Skeletal muscle tissue (tissue), 4 donors: Measurements from ENCODE around the gene ZNF334. TPM values are rescaled to one million over a fixed set of nuclear protein-coding genes. Genes with fewer than 3 reads are reported as not detected.

ENCODE experiments used
- H3K27ac ChIP-seq: one replicate; pipeline ENCODE4 v1.7.0; 2013; ENCODE audit warnings: mild to moderate bottlenecking, low read depth, low read length, inconsistent platforms
- H3K27me3 ChIP-seq, 3 donors: one replicate each; pipeline ENCODE4 v1.7.0; 2013; ENCODE audit warnings: low read length in 3 of 3; ENCODE audit not compliant: control insufficient read depth in 3 of 3, insufficient read depth in 3 of 3
- H3K36me3 ChIP-seq, 3 donors: one replicate each; pipeline ENCODE4 v1.7.0; 2013; ENCODE audit warnings: low read length in 3 of 3; ENCODE audit not compliant: control insufficient read depth in 3 of 3, insufficient read depth in 3 of 3
- H3K4me1 ChIP-seq, 3 donors: one replicate each; pipeline ENCODE4 v1.7.0; 2013; ENCODE audit warnings: low read length in 3 of 3, mild to moderate bottlenecking in 3 of 3; ENCODE audit not compliant: control insufficient read depth in 3 of 3, insufficient read depth in 3 of 3
- H3K4me3 ChIP-seq, 3 donors: one replicate each; pipeline ENCODE4 v1.7.0; 2013; ENCODE audit warnings: low read length in 3 of 3
- H3K9ac ChIP-seq, 3 donors: one replicate each; pipeline ENCODE4 v1.7.0; 2013; ENCODE audit warnings: low read length in 3 of 3, mild to moderate bottlenecking in 3 of 3, moderate library complexity in 2 of 3, low read depth in 1 of 3
- H3K9me3 ChIP-seq, 3 donors: one replicate each; pipeline ENCODE4 v1.7.0; 2013; ENCODE audit warnings: low read length in 3 of 3; ENCODE audit not compliant: control insufficient read depth in 3 of 3
- total RNA-seq: library from RNA; depleted of rRNA; stranded (reverse); fragments of >200 nt; gene quantifications from one replicate; pipeline ENCODE4 v1.2.3, GENCODE V29; 2014
- donor health status: Osteomylitis.

The ZNF334 gene
- total RNA-seq, 1 donor from 2014 or later, result 3.7 TPM

- Histone ChIP-seq H3K4me3 (no peak overlapping the region), H3K9me3 (no peaks in the 10 kb centered on the region), H3K27ac (no peak overlapping the region), H3K27me3 (no peaks in the 10 kb centered on the region), H3K9ac (no peak overlapping the region), H3K4me1 (no peaks in the 10 kb centered on the region), H3K36me3 (no peaks in the 10 kb centered on the region)
These were observed 40.6 kb upstream of the ZNF334 start for GRCh38 chr20:46553926-46554325.

GRCh38 chr20:46552460-46553420 is 39.4 kb upstream of the ZNF334 start:
- no peak overlapping the region for H3K4me3 ChIP-seq
- no peak overlapping the region for H3K27ac ChIP-seq
- H3K9ac ChIP-seq, result no peak overlapping the region
- no peaks in the 10 kb centered on the region for H3K4me1 ChIP-seq
- peaks cover 4 to 7% (median 7%) of the 10 kb centered on the region in 3 donors for H3K27me3 ChIP-seq
- no peaks in the 10 kb centered on the region for H3K36me3 ChIP-seq
- H3K9me3 ChIP-seq, result no peaks in the 10 kb centered on the region

- no peaks in the 10 kb centered on the region for H3K36me3 ChIP-seq
- H3K9ac ChIP-seq, result no peak overlapping the region
- H3K4me1 ChIP-seq, result no peaks in the 10 kb centered on the region
- H3K27me3 ChIP-seq, result peaks cover 7 to 13% (median 12%) of the 10 kb centered on the region in 3 donors
- no peaks in the 10 kb centered on the region for H3K9me3 ChIP-seq
- no peak overlapping the region for H3K27ac ChIP-seq
- no peak overlapping the region for H3K4me3 ChIP-seq
These were observed 38.4 kb upstream of the ZNF334 start for GRCh38 chr20:46551522-46552381.

GRCh38 chr20:46550461-46550860 is 37.1 kb upstream of the ZNF334 start, which contains the start of gene OCSTAMP:
Gene OCSTAMP, minus strand, starts transcription at chr20:46550654. Its CDS starts 94 bp downstream, at chr20:46550560.
- peaks cover 12 to 20% (median 16%) of the 10 kb centered on the region in 3 donors for H3K27me3 ChIP-seq
- no peaks in the 10 kb centered on the region for H3K4me1 ChIP-seq
- no peaks in the 10 kb centered on the region for H3K9me3 ChIP-seq
- H3K27ac ChIP-seq, result no peak within 1 kb of the TSS
- no peak within 1 kb of the TSS for H3K4me3 ChIP-seq
- no peak within 1 kb of the TSS for H3K9ac ChIP-seq
- no peaks in the 10 kb centered on the region for H3K36me3 ChIP-seq

- H3K9me3 ChIP-seq, result no peaks in the 10 kb centered on the region
- H3K9ac ChIP-seq, result no peak overlapping the region
- no peak overlapping the region for H3K27ac ChIP-seq
- H3K36me3 ChIP-seq, result no peaks in the 10 kb centered on the region
- H3K4me3 ChIP-seq, result no peak overlapping the region
- H3K27me3 ChIP-seq, result peaks cover 12 to 23% (median 16%) of the 10 kb centered on the region in 3 donors
- no peaks in the 10 kb centered on the region for H3K4me1 ChIP-seq
These were observed 36.0 kb upstream of the ZNF334 start for GRCh38 chr20:46549188-46549972.

GRCh38 chr20:46548688-46549087 is 35.3 kb upstream of the ZNF334 start:
- no peaks in the 10 kb centered on the region for H3K4me1 ChIP-seq
- no peaks in the 10 kb centered on the region for H3K9me3 ChIP-seq
- H3K27ac ChIP-seq, result no peak overlapping the region
- no peak overlapping the region for H3K4me3 ChIP-seq
- H3K27me3 ChIP-seq, result peaks cover 12 to 23% (median 16%) of the 10 kb centered on the region in 3 donors
- no peaks in the 10 kb centered on the region for H3K36me3 ChIP-seq
- no peak overlapping the region for H3K9ac ChIP-seq

GRCh38 chr20:46547995-46548394 is 34.6 kb upstream of the ZNF334 start:
- H3K27ac ChIP-seq, result no peak overlapping the region
- peaks cover 12 to 23% (median 16%) of the 10 kb centered on the region in 3 donors for H3K27me3 ChIP-seq
- H3K9ac ChIP-seq, result no peak overlapping the region
- no peak overlapping the region for H3K4me3 ChIP-seq
- no peaks in the 10 kb centered on the region for H3K4me1 ChIP-seq
- H3K9me3 ChIP-seq, result no peaks in the 10 kb centered on the region
- H3K36me3 ChIP-seq, result no peaks in the 10 kb centered on the region

- no peaks in the 10 kb centered on the region for H3K9me3 ChIP-seq
- H3K36me3 ChIP-seq, result no peaks in the 10 kb centered on the region
- H3K4me1 ChIP-seq, result no peaks in the 10 kb centered on the region
- H3K27ac ChIP-seq, result no peak overlapping the region
- peaks cover 12 to 30% (median 23%) of the 10 kb centered on the region in 3 donors for H3K27me3 ChIP-seq
- no peak overlapping the region for H3K9ac ChIP-seq
- H3K4me3 ChIP-seq, result no peak overlapping the region
These were observed 33.6 kb upstream of the ZNF334 start for GRCh38 chr20:46546936-46547335.

- Histone ChIP-seq H3K36me3 (no peaks in the 10 kb centered on the region), H3K4me1 (no peaks in the 10 kb centered on the region), H3K27ac (no peak overlapping the region), H3K9me3 (no peaks in the 10 kb centered on the region), H3K4me3 (no peak overlapping the region), H3K27me3 (peaks cover 18 to 37% (median 26%) of the 10 kb centered on the region in 3 donors), H3K9ac (no peak overlapping the region)
These were observed 32.9 kb upstream of the ZNF334 start for GRCh38 chr20:46546298-46546697.
